ENCODE measurements around the gene SCARF2. TPM values are rescaled to one million over a fixed set of nuclear protein-coding genes. Genes with fewer than 3 reads are reported as not detected.

Gene SCARF2
- total and polyA plus RNA-seq, 2 of the 13 experiments (the other 11 are each of a cell fraction or from before 2014, with no cell fraction given), result 3.3 to 6.2 TPM

GRCh38 chr22:20393705-20394476 is 43.7 kb downstream of the SCARF2 start, which contains the start of gene ZNF74 (continued):
- TF ChIP-seq DMTF1 (CRISPR knock-in tag; IDR thresholded peaks at IDR 0.05) (no peak), ZBTB21 (CRISPR knock-in tag; IDR thresholded peaks at IDR 0.05) (0 out of 2 replicates have a peak, but pooled peaks have one; percentile 37), MXI1 (IDR thresholded peaks at IDR 0.05; ENCODE audit: borderline replicate concordance, low read depth, low read length) (no peak), ZNF143 (CRISPR knock-in tag; IDR thresholded peaks at IDR 0.05) (peak; percentile 94), ZNF3 (CRISPR knock-in tag; IDR thresholded peaks at IDR 0.05) (no peak), ZBTB38 (CRISPR knock-in tag; IDR thresholded peaks at IDR 0.05) (peak; percentile 52; the same call in 1 of the 2 replicates), EP300 (IDR thresholded peaks at IDR 0.05; ENCODE audit: low read depth in 2 of 2, low read length in 2 of 2) (no peak), EP300 (CRISPR knock-in tag; IDR thresholded peaks at IDR 0.05; ENCODE audit: borderline replicate concordance) (no peak), PLSCR1 (CRISPR knock-in tag; IDR thresholded peaks at IDR 0.05; ENCODE audit: borderline replicate concordance) (no peak), MYPOP (CRISPR knock-in tag; IDR thresholded peaks at IDR 0.05) (peak; percentile 100), SNAPC5 (CRISPR knock-in tag; IDR thresholded peaks at IDR 0.05; ENCODE audit: borderline replicate concordance) (no peak), ZNF883 (CRISPR knock-in tag; IDR thresholded peaks at IDR 0.05; ENCODE audit: not compliant biosample characterization) (peak; percentile 60), NFKB2 (CRISPR knock-in tag; IDR thresholded peaks at IDR 0.05; ENCODE audit: borderline replicate concordance) (peak; percentile 88; the same call in 1 of the 2 replicates), ZFP36 (IDR thresholded peaks at IDR 0.05; ENCODE audit: borderline replicate concordance, low read depth, low read length, partially characterized antibody) (no peak), ELF1 (CRISPR knock-in tag; IDR thresholded peaks at IDR 0.05) (peak; percentile 78), RNF2 (conservative IDR thresholded peaks at IDR 0.05; ENCODE audit: low read depth) (peak; percentile 54; the same call in 1 of the 2 replicates), ZNF720 (CRISPR knock-in tag; IDR thresholded peaks at IDR 0.05) (no peak), YY1 (IDR thresholded peaks at IDR 0.05; ENCODE audit: insufficient read depth, insufficient replicate concordance, low read depth, low read length) (peak; percentile 84)
- TF ChIP-seq, protein P1, sequence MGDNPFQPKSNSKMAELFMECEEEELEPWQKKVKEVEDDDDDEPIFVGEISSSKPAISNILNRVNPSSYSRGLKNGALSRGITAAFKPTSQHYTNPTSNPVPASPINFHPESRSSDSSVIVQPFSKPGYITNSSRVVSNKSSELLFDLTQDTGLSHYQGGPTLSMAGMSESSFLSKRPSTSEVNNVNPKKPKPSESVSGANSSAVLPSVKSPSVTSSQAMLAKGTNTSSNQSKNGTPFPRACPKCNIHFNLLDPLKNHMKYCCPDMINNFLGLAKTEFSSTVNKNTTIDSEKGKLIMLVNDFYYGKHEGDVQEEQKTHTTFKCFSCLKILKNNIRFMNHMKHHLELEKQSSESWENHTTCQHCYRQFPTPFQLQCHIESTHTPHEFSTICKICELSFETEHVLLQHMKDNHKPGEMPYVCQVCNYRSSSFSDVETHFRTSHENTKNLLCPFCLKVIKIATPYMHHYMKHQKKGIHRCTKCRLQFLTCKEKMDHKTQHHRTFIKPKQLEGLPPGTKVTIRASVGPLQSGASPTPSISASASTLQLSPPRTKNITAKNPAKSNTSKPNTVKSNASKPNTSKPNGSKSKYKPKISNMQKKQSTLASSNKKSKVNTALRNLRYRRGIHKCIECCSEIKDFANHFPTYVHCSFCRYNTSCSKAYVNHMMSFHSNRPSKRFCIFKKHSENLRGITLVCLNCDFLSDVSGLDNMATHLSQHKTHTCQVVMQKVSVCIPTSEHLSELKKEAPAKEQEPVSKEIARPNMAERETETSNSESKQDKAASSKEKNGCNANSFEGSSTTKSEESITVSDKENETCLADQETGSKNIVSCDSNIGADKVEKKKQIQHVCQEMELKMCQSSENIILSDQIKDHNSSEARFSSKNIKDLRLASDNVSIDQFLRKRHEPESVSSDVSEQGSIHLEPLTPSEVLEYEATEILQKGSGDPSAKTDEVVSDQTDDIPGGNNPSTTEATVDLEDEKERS (CRISPR knock-in tag; IDR thresholded peaks at IDR 0.05), result 0 out of 2 replicates have a peak, but pooled peaks have one; percentile 27
- TF ChIP-seq, protein P2, sequence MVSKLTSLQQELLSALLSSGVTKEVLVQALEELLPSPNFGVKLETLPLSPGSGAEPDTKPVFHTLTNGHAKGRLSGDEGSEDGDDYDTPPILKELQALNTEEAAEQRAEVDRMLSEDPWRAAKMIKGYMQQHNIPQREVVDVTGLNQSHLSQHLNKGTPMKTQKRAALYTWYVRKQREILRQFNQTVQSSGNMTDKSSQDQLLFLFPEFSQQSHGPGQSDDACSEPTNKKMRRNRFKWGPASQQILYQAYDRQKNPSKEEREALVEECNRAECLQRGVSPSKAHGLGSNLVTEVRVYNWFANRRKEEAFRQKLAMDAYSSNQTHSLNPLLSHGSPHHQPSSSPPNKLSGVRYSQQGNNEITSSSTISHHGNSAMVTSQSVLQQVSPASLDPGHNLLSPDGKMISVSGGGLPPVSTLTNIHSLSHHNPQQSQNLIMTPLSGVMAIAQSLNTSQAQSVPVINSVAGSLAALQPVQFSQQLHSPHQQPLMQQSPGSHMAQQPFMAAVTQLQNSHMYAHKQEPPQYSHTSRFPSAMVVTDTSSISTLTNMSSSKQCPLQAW (CRISPR knock-in tag; IDR thresholded peaks at IDR 0.05), result no peak

All from HepG2 (cell line).